MCF 10A (cell line): ENCODE measurements around the gene SPATA3. TPM values are rescaled to one million over a fixed set of nuclear protein-coding genes. Genes with fewer than 3 reads are reported as not detected.
A peak's percentile ranks its signal among the peaks of the same experiment; 100 is the strongest.

ENCODE experiments used
- BruUV-seq: library from RNA; stranded (reverse); fragments of 400-500 nt; replicated peaks from 2 replicates; lab custom pipeline; 2021; lab: Mats Ljungman, UMichigan
- CTCF ChIA-PET: fragments of 300-600 bp; sonication (Branson Sonifier 250); formaldehyde crosslinking; extraction: SDS; loops from one replicate; lab custom pipeline; 2021; ENCODE audit warnings: antibody characterized with exemption, inconsistent platforms; lab: Yijun Ruan, JAX
- POLR2A ChIA-PET: fragments of 300-600, 350-650 bp; sonication (Branson Sonifier 250); formaldehyde crosslinking; extraction: SDS; loops from one replicate; lab custom pipeline; 2020; ENCODE audit warnings: antibody characterized with exemption, inconsistent platforms; lab: Yijun Ruan, JAX
- DNase-seq: peaks from one replicate; pipeline ENCODE4 v3.0.0-alpha.2; 2018; ENCODE audit not compliant: unreplicated experiment
- H3K27ac Mint-ChIP-seq: one replicate; pipeline ENCODE4 v1.8.0; 2022; ENCODE audit warnings: mild to moderate bottlenecking, low read depth, mixed read lengths; ENCODE audit not compliant: unreplicated experiment
- H3K27me3 Mint-ChIP-seq: one replicate; pipeline ENCODE4 v1.8.0; 2022; ENCODE audit warnings: mixed read lengths; ENCODE audit not compliant: insufficient read depth, unreplicated experiment
- H3K36me3 Mint-ChIP-seq: one replicate; pipeline ENCODE4 v1.8.0; 2022; ENCODE audit warnings: mild to moderate bottlenecking, moderate library complexity, mixed read lengths; ENCODE audit not compliant: insufficient read depth, unreplicated experiment
- H3K4me1 Mint-ChIP-seq: one replicate; pipeline ENCODE4 v1.8.0; 2022; ENCODE audit warnings: mixed read lengths; ENCODE audit not compliant: insufficient read depth, unreplicated experiment
- H3K4me3 Mint-ChIP-seq: one replicate; pipeline ENCODE4 v1.8.0; 2022; ENCODE audit warnings: mild to moderate bottlenecking, moderate library complexity, mixed read lengths; ENCODE audit not compliant: unreplicated experiment
- H3K9me3 Mint-ChIP-seq: one replicate; pipeline ENCODE4 v1.8.0; 2022; ENCODE audit warnings: mixed read lengths; ENCODE audit not compliant: unreplicated experiment
- CTCF ChIP-seq: fragments of 200-600 bp; IDR thresholded peaks from one replicate; pipeline ENCODE4 v1.8.0; 2022; ENCODE audit warnings: antibody characterized with exemption, mild to moderate bottlenecking; ENCODE audit not compliant: unreplicated experiment
- intact Hi-C: fragments of 100-400 bp; cut with micrococcal nuclease; formaldehyde crosslinking; loops from 2 replicates; pipeline ENCODE4 v1.14.1; 2022
- total RNA-seq: library from RNA; stranded (reverse); gene quantifications from 2 replicates; pipeline ENCODE4 v1.2.3, GENCODE V29; 2022

Gene SPATA3
- total RNA-seq, 1 experiment from 2014 or later: not detected

- no TSS peak for BruUV-seq
- ChIA-PET CTCF (interaction anchor here (0.7 kb wide), 2 partner anchors 18 to 118 kb away, joined by 3 read pairs; no protein-coding TSS in a partner anchor), POLR2A (no interaction called here)
- Mint-ChIP-seq H3K4me3 (no peak overlapping the region), H3K27me3 (no peaks in the 10 kb centered on the region), H3K4me1 (no peaks in the 10 kb centered on the region), H3K9me3 (no peaks in the 10 kb centered on the region), H3K36me3 (no peaks in the 10 kb centered on the region), H3K27ac (no peak overlapping the region)
- intact Hi-C loops: no loop called here
- TF ChIP-seq CTCF: no peak
- no peak for DNase-seq
Measured at GRCh38 chr2:230969659-230970015, 26.3 kb upstream of the SPATA3 start.

- no peak for TF ChIP-seq CTCF
- intact Hi-C loops: no loop called here
- no peaks in the 10 kb centered on the region for H3K9me3 Mint-ChIP-seq
- ChIA-PET CTCF (interaction anchor here (1.1 to 2.1 kb wide), 2 partner anchors 16 to 148 kb away, joined by 3 to 5 read pairs; no protein-coding TSS in a partner anchor), POLR2A (interaction anchor here (0.7 to 0.9 kb wide), 2 partner anchors 11 to 1441 kb away, joined by 3 read pairs; no protein-coding TSS in a partner anchor)
- BruUV-seq: no TSS peak
- no peak overlapping the region for H3K27ac Mint-ChIP-seq
- peaks cover 15% of the 10 kb centered on the region for H3K27me3 Mint-ChIP-seq
- H3K36me3 Mint-ChIP-seq: no peaks in the 10 kb centered on the region
- no peak for DNase-seq
- H3K4me3 Mint-ChIP-seq: no peak overlapping the region
- no peaks in the 10 kb centered on the region for H3K4me1 Mint-ChIP-seq
Measured at GRCh38 chr2:230972046-230972445, 23.9 kb upstream of the SPATA3 start.

GRCh38 chr2:230974096-230974913 is 21.6 kb upstream of the SPATA3 start:
- TF ChIP-seq CTCF: no peak
- no peak overlapping the region for H3K27ac Mint-ChIP-seq
- BruUV-seq: no TSS peak
- DNase-seq: peak; percentile 14
- POLR2A ChIA-PET: interaction anchor here (0.6 kb wide), 1 partner anchor 339 kb away, joined by 3 read pairs; no protein-coding TSS in a partner anchor
- intact Hi-C loops: no loop called here
- CTCF ChIA-PET: interaction anchor here (0.6 to 1.4 kb wide), 3 partner anchors 13 to 72 kb away, joined by 3 to 4 read pairs (median 3); no protein-coding TSS in a partner anchor
- no peaks in the 10 kb centered on the region for H3K9me3 Mint-ChIP-seq
- no peak overlapping the region for H3K4me3 Mint-ChIP-seq
- no peaks in the 10 kb centered on the region for H3K4me1 Mint-ChIP-seq
- peaks cover 27% of the 10 kb centered on the region for H3K27me3 Mint-ChIP-seq
- H3K36me3 Mint-ChIP-seq: no peaks in the 10 kb centered on the region

- TF ChIP-seq CTCF: no peak
- ChIA-PET CTCF (interaction anchor here (0.9 kb wide), 1 partner anchor 11 kb away, joined by 4 read pairs; no protein-coding TSS in a partner anchor), POLR2A (no interaction called here)
- H3K4me1 Mint-ChIP-seq: no peaks in the 10 kb centered on the region
- DNase-seq: no peak
- no peak overlapping the region for H3K27ac Mint-ChIP-seq
- intact Hi-C loops: no loop called here
- peaks cover 27% of the 10 kb centered on the region for H3K27me3 Mint-ChIP-seq
- H3K36me3 Mint-ChIP-seq: no peaks in the 10 kb centered on the region
- no TSS peak for BruUV-seq
- no peaks in the 10 kb centered on the region for H3K9me3 Mint-ChIP-seq
- no peak overlapping the region for H3K4me3 Mint-ChIP-seq
Measured at GRCh38 chr2:230975927-230976326, 20.0 kb upstream of the SPATA3 start.
